GM19324 (cell line): Measurements from ENCODE around the gene TMEM126B.
A peak's percentile ranks its signal among the peaks of the same experiment; 100 is the strongest.
"Not testable (repeated sequence)": the region's sequence is repeated elsewhere in the genome, so short reads cannot be mapped to it uniquely, and the experiment has no call there.

Experiments used
- ATAC-seq: cut with Tn5 transposase; IDR thresholded peaks from one replicate; pipeline ENCODE4 v1.9.1; 2021; ENCODE audit warnings: mild to moderate bottlenecking, moderate library complexity; ENCODE audit not compliant: unreplicated experiment, low FRiP score

The TMEM126B gene

GRCh38 chr11:85647078-85647477 is 18.7 kb downstream of the TMEM126B start:
- ATAC-seq = no peak

- peak; percentile 100 for ATAC-seq
These were observed 19.4 kb downstream of the TMEM126B start, which contains the start of gene TMEM126A for GRCh38 chr11:85647604-85648299. Gene TMEM126A, plus strand, starts transcription at chr11:85647967. Its CDS starts 2,289 bp downstream, at chr11:85650256.

GRCh38 chr11:85651118-85651517 is 22.7 kb downstream of the TMEM126B start:
- no peak for ATAC-seq

- no peak for ATAC-seq
These were observed 24.5 kb downstream of the TMEM126B start for GRCh38 chr11:85652786-85653447.

- ATAC-seq = not testable (repeated sequence)
These were observed 25.9 kb downstream of the TMEM126B start for GRCh38 chr11:85654343-85654742.

GRCh38 chr11:85656777-85657176 is 28.4 kb downstream of the TMEM126B start:
- ATAC-seq = no peak

GRCh38 chr11:85658180-85658579 is 29.8 kb downstream of the TMEM126B start:
- ATAC-seq = no peak

GRCh38 chr11:85661972-85662664 is 33.7 kb downstream of the TMEM126B start:
- ATAC-seq = no peak

- no peak for ATAC-seq
These were observed 34.8 kb downstream of the TMEM126B start for GRCh38 chr11:85663080-85663752.

GRCh38 chr11:85663753-85664614 is 35.6 kb downstream of the TMEM126B start:
- ATAC-seq = peak; percentile 68

- peak; percentile 90 for ATAC-seq
These were observed 36.5 kb downstream of the TMEM126B start, which contains the start of gene CREBZF for GRCh38 chr11:85664615-85665481. Gene CREBZF, minus strand, starts transcription at chr11:85665129. Its CDS starts 254 bp downstream, at chr11:85664875.

- no peak for ATAC-seq
These were observed 37.3 kb downstream of the TMEM126B start for GRCh38 chr11:85665733-85666132.

- ATAC-seq = no peak
These were observed 38.3 kb downstream of the TMEM126B start for GRCh38 chr11:85666687-85667086.

GRCh38 chr11:85668157-85668556 is 39.8 kb downstream of the TMEM126B start:
- no peak for ATAC-seq

- ATAC-seq = not testable (repeated sequence)
These were observed 42.7 kb downstream of the TMEM126B start for GRCh38 chr11:85670949-85671663.

GRCh38 chr11:85672105-85672902 is 43.9 kb downstream of the TMEM126B start:
- ATAC-seq = no peak

- no peak for ATAC-seq
These were observed 45.0 kb downstream of the TMEM126B start for GRCh38 chr11:85673393-85673792.
